NCI-H82 (cell line): Measurements from ENCODE around the gene NUP210L.
"Not testable (repeated sequence)": the region's sequence is repeated elsewhere in the genome, so short reads cannot be mapped to it uniquely, and the experiment has no call there.

Source experiments
- DNase-seq: peaks from one replicate; lab custom pipeline; 2025; lab: John Stamatoyannopoulos, UW

NUP210L gene

GRCh38 chr1:153991806-153992205 is 163.1 kb downstream of the NUP210L start:
- DNase-seq: no peak

DNA sequence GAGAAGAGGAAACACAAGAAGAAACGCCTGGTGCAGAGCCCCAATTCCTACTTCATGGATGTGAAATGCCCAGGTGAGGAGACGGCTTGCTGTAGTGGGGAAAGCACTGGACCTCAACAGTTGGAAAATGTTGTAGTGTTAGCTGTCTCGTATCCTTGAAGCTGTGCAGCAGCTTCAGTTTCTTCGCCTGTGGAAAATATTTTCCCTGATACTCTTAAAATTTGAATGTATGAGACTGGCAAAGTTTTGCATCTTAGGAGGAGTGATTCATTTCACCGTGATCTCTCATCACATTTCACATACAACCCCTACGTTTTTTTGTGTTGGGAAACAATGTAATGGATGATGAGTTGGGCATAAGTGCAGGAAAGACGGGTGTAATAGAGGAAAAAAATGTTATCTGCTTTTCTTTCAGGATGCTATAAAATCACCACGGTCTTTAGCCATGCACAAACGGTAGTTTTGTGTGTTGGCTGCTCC is 163.7 kb downstream of the NUP210L start:
- no peak for DNase-seq

DNA sequence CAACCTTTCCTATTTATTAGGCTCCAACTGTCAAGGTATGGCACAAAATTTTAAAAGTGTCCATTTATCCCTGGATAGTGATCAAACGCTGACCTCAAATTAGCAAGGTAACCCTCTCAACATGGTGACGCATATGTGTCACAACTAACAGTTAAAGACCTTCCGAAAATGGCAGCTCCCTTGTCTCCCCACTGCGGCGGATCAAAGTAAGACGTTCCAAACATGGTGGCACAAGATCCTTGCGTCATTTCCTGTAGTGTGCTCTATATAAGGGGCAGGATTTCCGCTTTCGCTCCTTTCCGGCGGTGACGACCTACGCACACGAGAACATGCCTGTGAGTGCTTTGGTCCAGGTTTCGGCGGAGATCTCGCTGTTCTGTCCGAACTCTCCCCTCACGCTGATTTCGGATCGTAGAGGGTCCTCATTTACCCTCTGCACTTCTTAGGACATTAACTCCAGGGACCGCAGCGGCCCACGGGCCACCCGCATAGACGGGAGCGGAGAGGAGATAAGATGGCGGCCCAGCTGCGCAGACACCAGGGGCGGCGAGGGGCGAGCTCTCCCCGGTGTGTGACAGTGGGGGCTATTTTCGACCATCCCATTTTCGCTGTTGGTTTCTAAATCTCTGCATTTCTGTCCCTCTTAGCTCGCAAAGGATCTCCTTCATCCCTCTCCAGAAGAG is 164.3 kb downstream of the NUP210L start, which contains the start of gene RPS27:
Gene RPS27, plus strand, starts transcription at position 295 of the 683 bp plus-strand sequence. Its CDS starts 35 bp downstream, at position 330.
- peak; percentile 100 for DNase-seq

GRCh38 chr1:153987621-153988020 is 167.3 kb downstream of the NUP210L start:
- DNase-seq: no peak

GRCh38 chr1:153985941-153986761 is 168.7 kb downstream of the NUP210L start, which contains the start of gene RAB13:
Gene RAB13, minus strand, starts transcription at chr1:153986339. Its CDS starts 103 bp downstream, at chr1:153986236.
- DNase-seq: peak; percentile 92

GRCh38 chr1:153985341-153985912 is 169.4 kb downstream of the NUP210L start:
- no peak for DNase-seq

DNA sequence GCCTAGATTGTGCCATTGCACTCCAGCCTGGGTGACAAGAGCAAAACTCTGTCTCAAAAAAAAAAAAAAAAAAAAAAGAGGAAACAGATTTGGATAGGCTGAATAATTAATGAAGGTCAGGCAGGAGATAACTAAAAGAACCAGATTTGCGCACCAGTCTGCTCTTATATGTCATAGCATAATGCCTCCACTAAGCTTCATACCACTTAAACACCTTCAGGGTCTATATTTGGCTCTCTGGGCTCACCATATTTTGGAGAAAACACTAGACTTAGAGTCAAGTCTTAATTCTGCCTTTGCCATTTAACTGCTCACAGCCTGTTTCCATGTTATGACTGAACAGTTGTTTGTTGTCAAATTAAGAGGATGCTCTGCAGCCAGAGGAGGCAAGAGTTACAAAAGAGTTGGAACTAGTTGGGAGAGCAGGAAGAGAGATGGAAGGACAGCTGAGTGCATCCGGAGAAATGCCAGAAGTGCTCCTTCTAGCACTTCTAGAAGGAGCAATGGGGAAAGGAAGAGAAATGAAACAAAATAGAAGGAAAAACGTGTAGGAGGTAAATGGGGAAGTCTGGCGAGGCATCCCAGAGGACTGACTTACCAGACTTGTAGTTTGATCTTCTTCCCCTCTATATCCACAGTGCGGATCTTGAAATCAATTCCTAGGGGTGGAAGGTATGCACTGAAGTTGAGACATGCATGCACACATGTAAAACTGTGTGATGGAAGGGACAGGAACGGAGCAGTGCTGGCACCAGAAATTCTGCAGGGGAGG is 170.6 kb downstream of the NUP210L start:
- no peak for DNase-seq

DNA sequence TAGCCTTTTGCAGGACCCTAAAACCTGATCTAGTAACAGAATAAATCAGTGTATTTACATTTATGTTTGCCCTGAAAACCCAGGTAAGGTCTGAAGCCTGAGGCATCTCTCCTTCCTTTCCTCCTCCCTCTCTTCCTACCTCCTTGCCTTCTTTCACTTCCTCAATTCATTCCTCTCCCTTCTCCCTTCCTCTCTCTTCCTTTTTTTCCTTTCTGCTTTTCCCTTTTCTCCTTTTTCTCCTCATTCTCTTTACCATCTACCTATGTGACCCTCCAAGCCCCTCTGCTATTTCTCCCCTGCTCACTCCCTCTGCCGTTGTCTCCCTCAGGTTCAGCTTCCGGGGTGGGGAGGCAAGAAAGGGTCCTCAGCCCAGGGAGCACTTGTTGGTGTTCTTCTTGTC is 173.1 kb downstream of the NUP210L start:
- DNase-seq: not testable (repeated sequence)

- not testable (repeated sequence) for DNase-seq
Observed at GRCh38 chr1:153979091-153979490, 175.8 kb downstream of the NUP210L start.

DNA sequence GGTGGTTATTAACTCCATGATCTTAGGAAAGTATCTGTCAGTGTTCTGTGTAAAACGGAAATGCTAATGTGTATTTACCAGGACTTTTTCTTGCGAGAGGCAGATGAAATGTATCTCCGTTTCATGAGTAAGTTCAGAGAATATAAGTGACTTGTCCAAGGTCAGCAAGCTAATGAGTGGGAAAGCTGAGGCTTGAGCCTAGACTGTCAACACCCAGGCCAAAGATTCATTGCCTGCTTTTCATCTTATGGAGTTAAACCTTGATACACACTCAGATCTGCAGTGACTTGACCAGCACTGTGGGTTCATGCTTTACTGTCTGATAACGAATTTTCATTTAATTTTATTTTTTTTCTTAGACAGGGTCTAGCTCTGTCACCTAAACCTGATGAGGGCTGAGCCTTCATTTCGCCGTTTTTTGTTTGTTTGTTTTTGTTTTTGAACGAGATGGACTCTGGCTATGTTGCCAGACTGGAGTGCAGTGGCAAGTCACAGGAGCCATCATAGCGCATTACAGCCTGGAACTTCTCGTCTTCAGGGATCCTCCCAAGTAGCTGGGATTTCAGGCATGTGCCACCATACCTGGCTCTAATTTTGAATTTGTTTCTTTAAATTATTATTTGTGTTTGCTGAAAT is 176.5 kb downstream of the NUP210L start:
- peak; percentile 48 for DNase-seq

GRCh38 chr1:153977250-153978240 is 177.3 kb downstream of the NUP210L start, which contains the start of gene JTB:
Gene JTB, minus strand, starts transcription at chr1:153977674. Its CDS starts 422 bp downstream, at chr1:153977252.
- DNase-seq: peak; percentile 97

DNA sequence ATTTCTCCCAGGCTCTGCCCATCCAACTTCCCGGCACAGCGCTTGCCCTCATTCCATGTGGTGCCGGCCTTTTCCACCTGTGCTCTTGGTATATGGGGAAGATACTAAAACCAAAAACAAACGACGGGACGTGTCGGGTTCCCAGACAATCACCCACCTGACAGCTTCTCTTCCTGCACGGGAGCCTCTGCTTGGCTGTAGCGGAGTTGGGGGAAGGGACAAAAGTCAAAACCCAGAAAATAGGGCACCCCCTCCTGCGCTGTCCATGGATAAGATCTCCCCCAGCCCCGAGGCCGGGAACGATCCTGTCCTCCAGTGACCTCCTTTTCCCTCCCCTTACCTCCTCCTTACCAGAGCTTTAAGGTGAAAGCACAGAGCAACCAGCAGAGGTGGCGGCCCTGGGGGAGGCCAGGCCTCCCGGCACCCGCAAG is 178.0 kb downstream of the NUP210L start:
- peak; percentile 63 for DNase-seq

DNA sequence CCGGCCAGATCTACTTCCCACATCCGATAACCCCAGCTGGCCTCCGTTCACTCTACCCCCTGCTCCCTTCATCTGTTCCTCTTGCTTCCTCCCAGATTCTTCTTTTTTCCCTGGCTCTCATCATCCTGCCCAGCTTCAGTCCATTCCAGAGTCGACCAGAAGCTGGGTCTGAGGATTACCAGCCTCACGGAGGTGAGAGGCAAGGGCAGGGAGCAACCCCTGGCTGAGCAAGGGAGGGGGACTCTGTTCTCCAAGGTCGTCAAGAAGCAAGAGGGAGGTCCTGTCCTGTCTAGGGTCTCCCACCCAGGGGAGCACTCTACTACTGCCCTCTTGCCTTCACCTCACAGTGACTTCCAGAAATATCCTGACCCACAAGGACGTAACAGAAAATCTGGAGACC is 181.3 kb downstream of the NUP210L start:
- DNase-seq: no peak

GRCh38 chr1:153973071-153973470 is 181.8 kb downstream of the NUP210L start:
- DNase-seq: no peak

- DNase-seq: no peak
Observed at GRCh38 chr1:153970346-153970745, 184.5 kb downstream of the NUP210L start.

DNA sequence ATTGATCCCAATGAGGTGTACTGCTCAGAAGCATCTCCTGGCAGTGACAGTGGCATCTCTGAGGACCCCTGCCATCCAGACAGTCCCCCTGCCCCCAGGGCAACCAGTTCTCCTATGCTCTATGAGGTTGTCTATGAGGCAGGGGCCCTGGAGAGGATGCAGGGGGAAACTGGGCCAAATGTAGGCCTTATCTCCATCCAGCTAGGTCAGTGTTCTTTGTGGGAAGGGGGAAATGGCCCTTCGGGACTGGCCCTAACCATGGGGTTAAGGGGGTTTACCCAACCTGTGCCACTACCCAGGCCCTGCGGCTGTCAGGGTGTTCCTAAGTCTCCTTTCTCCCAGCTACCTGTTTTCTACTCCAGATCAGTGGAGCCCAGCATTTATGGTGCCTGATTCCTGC is 185.9 kb downstream of the NUP210L start:
- no peak for DNase-seq

DNA sequence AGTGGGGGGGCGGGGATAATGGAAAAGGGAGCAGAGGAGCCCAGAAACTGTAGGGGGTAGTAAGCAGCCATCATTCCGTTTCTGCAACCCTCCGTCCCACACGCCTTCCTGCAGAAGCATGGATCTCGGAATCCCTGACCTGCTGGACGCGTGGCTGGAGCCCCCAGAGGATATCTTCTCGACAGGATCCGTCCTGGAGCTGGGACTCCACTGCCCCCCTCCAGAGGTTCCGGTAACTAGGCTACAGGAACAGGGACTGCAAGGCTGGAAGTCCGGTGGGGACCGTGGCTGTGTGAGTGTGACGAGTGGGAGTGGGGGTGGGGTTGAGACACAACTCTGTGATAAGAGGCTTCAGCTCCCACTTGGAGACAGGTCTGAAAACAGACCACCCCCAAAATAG is 186.5 kb downstream of the NUP210L start:
- DNase-seq: peak; percentile 59

- no peak for DNase-seq
Observed at GRCh38 chr1:153968000-153968363, 186.9 kb downstream of the NUP210L start.

DNA sequence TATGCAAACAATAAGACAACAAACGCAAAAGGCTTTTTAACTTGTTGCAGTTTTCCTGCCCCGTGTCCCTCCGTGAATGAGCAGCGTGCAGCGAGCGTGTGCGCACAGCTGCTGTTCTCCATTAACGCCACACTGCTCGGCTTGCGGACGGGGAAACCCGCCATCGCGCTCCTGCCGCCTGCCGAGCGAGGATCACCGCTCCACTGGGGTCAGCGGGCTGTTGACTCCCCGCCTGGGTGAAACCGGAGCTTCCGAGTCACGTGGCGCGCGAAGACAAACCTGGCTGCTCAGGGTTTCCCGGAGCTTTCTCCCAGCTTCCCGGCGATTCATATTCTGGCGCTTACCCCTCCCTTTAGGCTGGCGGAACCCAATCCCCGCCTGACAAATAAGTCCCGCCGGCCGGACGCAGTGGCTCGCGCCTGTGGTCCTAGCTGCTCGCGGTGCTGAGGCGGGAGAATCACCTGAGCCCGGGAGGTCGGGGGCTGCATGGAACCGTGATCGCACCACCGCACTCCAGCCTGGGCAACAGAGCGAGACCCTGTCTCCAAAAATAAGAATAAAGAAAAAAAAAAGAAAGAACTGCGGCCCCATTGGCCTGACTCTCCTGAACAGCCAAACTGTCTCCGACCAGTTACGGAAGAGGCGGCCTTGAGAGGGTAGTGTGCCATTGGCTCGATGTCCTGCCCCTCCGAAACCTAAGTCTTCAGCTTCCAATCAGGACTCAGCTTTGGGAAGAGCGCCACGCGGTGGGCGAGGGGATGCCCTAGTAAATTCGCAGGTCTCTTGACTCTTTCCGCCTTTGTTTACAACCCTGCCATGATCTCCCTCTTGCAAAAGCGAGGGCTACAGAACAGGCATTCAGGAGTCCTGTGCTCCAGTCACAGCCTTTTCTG is 187.5 kb downstream of the NUP210L start, which contains the start of gene CREB3L4:
Gene CREB3L4, plus strand, starts transcription at position 796 of the 893 bp plus-strand sequence. CDS start 624 bp downstream, outside the sequence.
- peak; percentile 100 for DNase-seq
